C4-2B (cell line): ENCODE measurements around the gene BARX1.

ENCODE experiments used
- ZFX ChIP-seq: fragments of 450-650 bp; IDR thresholded peaks from 2 replicates; pipeline ENCODE4 v1.6.1; 2017
- TF ChIP-seq, protein P1 (sequence below): fragments of 450-650 bp; conservative IDR thresholded peaks from 2 replicates; pipeline ENCODE4 v1.5.1; 2017; ENCODE audit warnings: mild to moderate bottlenecking

DNA sequence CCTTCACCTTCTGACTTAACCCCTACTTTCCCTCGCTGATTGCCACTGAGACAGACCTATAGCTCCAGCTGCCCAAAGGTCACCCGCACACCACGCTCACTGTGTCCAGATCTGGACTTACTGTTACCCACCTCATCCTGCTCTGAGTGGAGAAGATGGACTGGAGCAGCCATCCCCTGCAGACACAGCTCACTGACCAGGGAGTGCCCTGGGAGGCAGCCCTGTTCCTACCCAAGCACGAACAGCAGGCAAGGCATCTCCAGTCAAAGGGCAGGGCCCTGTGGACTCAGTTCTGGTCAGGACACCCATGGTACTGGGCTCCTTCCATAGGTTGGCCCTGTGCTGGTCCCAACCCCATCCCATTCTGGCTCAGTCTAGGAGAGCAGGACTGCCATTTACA is 9.5 kb upstream of the BARX1 start:
- TF ChIP-seq, protein P1, sequence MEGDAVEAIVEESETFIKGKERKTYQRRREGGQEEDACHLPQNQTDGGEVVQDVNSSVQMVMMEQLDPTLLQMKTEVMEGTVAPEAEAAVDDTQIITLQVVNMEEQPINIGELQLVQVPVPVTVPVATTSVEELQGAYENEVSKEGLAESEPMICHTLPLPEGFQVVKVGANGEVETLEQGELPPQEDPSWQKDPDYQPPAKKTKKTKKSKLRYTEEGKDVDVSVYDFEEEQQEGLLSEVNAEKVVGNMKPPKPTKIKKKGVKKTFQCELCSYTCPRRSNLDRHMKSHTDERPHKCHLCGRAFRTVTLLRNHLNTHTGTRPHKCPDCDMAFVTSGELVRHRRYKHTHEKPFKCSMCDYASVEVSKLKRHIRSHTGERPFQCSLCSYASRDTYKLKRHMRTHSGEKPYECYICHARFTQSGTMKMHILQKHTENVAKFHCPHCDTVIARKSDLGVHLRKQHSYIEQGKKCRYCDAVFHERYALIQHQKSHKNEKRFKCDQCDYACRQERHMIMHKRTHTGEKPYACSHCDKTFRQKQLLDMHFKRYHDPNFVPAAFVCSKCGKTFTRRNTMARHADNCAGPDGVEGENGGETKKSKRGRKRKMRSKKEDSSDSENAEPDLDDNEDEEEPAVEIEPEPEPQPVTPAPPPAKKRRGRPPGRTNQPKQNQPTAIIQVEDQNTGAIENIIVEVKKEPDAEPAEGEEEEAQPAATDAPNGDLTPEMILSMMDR: no peak
- no peak for TF ChIP-seq ZFX
